GM18519 (cell line): ENCODE results near the gene MAP3K5.
"Not testable (repeated sequence)": the region's sequence is repeated elsewhere in the genome, so short reads cannot be mapped to it uniquely, and the experiment has no call there.

ENCODE experiments used
- ATAC-seq: cut with Tn5 transposase; IDR thresholded peaks from one replicate; pipeline ENCODE4 v1.9.1; 2021; ENCODE audit warnings: mild to moderate bottlenecking, moderate library complexity; ENCODE audit not compliant: unreplicated experiment, low FRiP score

MAP3K5 gene

DNA sequence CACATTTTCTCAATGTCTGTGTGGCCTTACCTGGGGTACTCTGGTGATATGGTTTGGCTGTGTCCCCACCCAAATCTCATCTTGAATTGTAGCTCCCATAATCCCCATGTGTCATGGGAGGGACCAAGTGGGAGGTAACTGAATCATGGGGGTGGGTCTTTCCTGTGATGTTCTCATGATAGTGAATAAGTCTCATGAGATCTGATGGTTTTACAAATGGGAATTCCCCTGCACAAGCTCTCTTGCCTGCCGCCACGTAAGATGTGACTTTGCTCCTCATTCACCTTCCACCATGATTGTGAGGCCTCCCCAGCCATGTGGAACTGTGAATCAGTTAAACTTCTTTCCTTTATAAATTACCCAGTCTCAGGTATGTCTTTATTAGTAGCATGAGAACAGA, 201.4 kb downstream of the MAP3K5 start:
- ATAC-seq: not testable (repeated sequence)

DNA sequence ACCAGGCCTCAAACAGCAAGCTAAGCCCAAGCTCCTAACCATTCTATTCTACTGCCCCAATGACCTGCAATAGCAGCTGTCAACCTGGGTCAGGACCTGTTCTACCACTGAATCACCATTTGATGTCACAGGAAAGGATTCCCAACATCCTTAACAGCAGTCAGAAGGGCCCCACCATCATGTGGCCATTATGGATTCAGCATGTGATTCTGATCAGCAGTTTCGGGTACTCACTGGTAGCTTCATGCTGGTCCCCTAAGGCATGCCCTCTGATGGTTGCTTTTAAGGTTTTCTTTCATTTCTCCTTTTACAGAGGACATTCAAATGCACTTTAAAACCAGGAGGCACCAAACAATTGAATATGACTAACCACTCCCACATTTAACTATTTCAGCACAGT, 204.8 kb downstream of the MAP3K5 start:
- ATAC-seq: no peak

DNA sequence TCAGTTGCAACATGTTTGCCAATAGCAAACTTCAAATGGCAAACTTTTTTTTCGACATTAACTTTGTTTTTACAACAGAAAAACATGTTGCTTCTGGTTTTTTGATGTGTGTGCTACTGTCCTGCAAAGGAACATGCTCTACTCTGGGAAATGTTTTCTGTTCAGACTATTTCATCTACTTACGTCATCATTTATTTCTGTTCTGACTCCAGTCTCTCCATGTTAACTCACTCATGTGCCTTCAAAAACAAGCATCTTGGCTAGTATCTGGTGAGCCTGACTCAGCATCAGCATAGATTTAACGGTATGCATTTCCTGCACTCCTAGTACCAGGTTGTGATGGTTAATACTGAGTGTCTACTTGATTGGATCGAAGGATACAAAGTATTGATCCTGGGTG, 206.0 kb downstream of the MAP3K5 start:
- ATAC-seq: no peak

DNA sequence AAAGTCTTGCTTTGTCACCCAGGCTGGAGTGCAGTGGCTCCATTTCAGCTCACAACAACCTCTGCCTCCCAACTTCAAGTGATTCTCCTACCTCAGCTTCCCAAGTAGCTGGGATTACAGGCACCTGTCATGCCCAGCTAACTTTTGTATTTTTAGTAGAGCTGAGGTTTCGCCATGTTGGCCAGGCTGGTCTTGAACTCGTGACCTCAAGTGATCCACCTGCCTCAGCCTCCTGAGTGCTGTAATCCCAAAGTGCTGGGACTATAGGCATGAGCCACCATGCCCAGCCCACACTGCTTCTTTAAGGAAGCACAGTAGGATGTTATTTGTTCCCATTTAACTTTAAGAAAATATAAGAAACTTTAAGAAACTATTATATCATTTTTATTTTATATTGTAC, 206.8 kb downstream of the MAP3K5 start:
- not testable (repeated sequence) for ATAC-seq

DNA sequence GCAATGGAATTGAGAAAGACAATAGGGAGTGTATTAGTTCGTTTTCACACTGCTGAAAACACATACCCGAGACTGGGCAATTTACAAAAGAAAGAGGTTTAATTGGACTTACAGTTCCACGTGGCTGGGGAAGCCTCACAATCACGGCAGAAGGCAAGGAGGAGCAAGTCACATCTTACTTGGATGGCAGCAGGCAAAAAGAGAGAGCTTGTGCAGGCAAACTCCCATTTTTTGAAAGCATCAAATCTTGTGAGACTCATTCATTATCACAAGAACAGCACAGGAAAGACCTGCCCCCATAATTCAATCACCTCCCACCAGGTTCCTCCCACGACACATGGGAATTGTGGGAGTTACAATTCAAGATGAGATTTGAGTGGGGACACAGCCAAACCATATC, 208.0 kb downstream of the MAP3K5 start:
- not testable (repeated sequence) for ATAC-seq

DNA sequence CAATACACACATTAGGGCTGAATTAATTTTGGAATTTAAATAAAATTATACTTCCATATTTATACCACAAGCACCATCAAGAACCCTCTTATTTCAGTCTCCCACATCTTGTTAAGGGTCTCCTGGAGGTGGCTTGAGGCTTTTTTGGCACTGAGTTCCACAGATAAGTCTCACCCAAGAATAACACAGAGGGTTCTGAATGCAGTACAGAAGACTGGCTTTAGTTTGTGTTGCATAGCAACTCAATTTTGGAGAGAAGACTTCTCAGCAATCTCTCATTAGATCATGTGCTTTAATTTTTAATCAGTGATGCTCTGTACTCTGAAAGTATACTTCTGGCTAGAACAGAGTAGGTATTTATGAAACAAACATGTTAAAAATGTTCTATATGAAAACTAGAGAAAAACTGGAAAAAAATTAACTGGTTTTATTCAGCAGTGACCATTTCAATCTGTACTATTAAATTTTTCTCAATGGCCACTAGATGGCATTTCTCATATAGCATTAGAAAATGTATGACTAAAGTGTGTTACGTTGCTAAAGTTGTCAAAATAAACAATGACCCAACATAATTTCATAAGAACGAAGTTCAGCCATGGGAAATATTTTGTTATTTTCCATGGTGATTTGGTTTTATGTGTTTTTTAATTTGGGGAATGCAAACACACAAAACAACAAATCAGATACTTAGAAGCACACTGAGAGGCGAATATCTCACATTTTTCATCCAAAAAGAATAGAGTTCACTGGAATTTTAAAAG, 209.4 kb downstream of the MAP3K5 start:
- no peak for ATAC-seq

DNA sequence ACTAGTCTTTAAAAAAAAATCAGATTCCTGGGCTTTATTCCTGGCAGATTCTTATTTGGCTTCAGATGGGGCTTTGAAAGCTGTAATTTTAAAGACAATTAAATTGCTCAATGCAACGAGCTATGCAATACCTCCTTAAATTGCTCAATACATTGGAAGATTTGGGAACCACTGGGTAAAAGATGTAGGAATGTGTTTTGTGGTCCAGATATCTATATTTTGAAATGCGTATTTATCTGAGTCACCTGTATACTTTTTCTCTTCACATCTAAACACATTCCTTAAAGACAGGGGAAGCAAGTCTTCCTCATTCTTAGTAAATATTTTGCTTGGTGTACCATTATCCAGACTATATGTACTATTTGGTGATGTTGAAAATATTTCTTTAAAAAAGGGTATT, 212.5 kb downstream of the MAP3K5 start:
- ATAC-seq: no peak

DNA sequence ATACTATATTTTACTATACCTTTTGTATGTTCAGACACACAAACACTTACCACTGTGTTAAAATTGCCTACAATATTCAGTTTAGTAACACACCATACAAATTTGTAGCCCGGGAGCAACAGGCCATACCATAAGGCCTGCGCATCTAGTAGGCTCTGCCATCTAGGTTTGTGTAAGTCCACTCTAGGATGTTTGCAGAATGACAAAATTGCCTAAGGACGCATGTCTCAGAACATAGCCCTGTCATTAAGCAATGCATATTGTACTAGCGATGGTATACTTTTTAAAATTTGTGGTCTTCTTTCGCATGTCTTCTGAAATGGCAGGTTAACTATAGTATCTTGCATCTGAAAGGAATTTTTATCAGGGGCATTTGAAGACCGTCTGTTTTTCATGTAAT, 215.5 kb downstream of the MAP3K5 start:
- ATAC-seq: no peak

DNA sequence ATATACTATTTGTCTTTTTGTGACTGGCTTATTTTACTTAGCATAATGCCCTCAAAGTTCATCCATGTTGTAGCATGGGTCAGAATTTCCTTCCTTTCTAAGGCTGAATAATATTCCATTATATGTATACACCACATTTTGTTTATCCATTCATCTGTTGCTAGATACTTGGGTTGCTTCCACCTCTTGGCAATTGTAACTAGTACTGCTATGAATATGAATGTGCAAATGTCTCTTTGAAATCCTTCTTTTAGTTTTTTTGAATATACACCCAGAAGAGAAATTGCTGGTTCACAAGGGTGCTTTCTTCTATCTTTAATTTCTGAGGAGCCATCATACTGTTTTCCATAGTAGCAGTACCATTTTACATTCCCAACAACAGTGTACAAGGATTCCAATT, 220.8 kb downstream of the MAP3K5 start:
- no peak for ATAC-seq

DNA sequence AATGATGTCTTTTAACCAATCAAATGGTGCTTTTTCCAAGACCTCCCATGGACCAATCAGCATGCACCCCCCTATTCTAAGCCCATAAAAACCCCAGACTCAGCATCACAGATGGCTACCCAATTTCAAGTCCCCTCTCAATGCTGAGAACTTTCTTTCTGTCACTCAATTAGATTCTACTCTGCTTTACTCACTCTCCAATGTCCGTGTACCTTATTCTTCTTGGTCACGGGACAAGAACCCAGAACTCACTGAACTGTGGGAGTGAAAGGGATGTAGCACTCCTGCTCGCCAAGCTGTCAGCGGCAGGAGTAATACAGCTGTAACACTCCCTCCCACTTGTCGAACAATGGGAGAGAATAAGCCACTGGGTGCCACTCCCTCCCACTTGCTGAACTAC, 221.2 kb downstream of the MAP3K5 start:
- ATAC-seq: no peak

DNA sequence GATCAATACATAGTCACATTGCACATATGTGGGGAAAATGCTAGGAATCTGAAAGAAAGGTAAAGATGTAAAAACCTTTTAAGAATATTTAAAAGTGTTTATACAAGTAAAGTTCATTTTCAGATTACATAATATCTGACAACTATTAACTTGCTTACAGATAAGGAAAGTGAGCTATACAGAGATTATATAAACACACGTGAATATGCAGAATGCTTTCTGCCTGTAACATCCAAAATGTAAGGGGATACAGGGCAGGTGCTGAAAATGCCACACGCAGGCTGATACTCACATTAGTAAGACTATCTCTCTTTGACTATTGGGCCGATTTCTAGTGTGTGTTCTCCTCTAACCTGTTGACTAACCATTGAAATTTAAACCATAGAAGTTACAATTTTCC, 224.1 kb downstream of the MAP3K5 start:
- ATAC-seq: no peak

DNA sequence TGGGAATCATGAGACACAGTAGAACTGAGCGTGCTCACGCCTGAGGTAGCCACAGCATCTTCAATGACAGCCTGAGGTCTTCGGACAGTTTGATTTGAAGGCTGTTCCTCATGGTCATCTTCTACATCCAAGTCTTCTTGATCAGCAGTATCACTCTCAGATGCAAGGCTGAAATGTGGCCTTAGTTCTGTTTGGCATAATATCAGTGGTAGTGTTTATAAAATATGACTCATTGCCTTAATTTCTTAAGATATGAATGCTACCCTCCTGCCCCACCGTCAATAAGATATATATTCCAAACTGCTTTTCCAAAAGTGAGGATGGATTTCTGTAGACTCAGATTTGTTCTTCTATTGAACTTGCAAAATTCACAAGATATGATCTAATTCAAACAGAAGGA, 224.6 kb downstream of the MAP3K5 start:
- no peak for ATAC-seq

DNA sequence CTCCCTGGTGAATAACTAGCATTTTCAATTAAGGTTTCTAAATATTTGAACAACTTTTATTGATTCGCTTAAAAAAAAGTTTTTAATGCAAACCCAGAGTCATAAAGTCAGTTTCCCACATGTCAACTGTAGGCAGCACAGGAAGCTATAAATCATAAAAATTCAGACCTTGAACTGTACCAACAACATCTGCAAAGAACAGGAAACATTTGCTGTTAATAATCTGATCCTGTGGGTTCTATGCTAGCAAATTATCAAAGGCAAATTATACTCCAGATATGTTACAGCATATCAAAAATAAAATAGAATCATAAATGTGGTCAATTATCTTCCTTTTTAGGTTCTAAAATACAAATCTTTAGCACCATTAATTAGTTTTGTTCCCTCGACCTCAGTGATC, 225.4 kb downstream of the MAP3K5 start:
- ATAC-seq: no peak

DNA sequence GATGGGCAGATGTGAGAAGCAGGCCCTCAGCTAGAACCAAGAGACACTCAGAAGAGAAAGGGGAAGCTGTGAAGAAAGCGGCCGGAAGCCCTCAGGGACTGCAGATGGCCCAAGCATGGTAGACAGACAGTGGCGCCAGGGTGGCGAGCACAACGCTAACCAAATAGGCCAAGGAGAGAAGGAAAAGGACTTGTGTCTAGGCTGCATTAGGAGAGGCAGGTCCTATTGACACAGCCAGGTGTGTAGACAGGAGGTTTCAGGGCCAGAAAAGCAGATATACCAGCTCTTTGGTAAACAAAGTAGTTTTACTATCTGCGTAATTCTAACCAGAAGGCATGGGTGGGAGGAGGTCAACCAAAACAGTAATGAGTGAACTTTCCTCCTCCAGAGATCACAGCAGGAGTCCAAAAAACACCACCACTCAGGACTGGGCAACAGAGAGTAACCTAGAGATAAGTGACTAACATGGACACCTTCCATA, 226.2 kb downstream of the MAP3K5 start:
- no peak for ATAC-seq

DNA sequence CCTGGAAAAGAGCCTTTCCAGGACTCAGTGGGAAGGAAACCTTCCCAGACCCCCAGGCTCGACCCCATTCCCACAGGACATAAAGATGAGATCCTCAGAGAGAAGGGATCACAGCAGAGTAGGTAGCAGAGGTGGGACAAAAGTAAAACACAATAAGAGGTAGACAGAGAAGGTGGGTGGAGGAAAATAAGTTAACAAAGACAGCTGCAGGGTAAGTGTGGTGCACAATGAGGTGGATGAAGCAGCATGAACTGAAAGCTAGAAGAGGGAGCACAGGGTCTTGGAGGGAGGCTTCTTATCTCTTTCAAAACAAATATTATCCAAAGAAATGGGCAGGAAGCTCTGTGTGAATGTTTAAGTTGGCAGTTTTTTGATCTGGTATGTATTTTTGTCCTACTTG, 228.1 kb downstream of the MAP3K5 start:
- no peak for ATAC-seq

DNA sequence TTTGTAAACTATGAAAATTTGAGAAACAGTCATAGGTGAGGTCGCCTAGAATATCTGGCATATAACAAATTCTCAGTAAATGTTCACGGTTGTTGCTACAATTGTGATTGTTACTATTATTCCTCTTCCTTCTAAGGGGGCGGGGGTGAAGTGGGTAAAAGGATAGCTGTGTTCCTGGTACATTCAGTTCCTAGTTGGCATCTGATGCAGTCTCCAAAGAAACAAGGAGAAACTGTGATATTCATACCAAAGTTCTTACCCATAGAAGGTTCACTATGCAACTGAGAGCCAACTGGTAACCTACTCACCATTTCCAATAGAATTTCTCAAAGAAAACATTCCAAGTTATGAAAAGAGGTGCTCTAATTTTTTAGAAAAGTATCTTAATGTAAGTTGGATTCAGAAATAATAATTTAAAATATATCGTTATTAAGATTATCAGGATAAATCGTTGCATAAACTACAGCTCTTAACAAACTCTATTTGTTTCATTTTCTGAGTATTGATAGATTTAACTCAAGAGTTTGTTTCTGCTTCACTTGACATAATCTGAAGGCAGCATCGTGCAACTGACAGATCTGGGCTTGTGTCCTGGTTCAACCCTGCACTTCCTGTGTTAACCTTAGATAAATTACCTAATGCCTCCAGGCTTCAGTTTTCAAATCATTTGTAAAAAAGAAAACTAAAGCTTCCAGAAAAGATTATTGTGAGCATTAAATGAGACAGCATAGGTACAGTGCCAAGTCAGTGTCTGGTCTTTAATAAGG, 228.7 kb downstream of the MAP3K5 start:
- ATAC-seq: no peak

DNA sequence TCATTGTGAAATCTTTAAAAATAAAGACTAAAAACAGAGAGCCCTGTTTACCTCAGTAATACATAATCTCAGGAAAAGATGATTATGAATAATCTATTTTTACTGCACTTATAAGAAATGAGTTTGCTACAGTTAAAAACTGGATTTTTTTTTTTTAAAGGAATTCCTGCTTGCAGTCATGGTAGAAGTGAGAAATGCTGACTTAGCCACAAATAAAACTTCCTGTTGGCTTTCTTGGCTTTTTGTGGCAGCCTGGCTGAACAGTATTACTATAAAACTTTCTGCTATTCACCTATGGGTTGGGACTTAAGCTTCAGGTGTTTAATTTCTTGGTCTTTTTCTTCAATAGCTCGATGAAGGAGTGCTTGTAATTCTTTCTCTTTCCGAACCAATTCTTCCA, 230.1 kb downstream of the MAP3K5 start:
- ATAC-seq: no peak

DNA sequence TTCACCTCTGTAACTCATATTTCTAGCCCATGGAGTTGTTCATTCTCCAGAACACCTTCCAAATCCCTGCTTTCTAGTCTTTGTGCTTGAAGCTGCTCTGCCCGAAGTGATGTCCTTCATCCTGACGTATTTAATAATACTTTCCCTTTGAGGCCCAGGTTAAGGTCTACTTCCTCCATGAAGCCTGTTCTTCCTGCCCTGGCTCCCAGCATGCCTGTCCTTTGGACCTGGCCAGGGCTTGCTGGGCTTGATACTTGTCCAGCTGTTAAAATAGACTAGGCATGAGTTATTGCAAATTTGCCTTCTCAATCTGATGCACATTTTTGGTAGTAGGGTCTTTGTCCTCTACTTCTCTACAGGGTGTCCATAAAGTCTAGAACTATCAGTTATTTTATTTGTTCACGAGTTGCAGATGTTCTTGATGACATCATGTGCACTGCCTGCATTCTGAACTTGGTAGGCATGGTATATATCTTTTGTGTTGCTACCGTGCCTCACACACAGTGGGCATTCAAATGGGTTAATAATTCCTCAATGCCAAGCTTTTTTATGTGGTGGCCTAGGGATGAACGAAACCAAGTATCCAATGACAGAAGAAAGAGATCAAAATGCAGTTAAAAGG, 239.0 kb downstream of the MAP3K5 start:
- no peak for ATAC-seq

DNA sequence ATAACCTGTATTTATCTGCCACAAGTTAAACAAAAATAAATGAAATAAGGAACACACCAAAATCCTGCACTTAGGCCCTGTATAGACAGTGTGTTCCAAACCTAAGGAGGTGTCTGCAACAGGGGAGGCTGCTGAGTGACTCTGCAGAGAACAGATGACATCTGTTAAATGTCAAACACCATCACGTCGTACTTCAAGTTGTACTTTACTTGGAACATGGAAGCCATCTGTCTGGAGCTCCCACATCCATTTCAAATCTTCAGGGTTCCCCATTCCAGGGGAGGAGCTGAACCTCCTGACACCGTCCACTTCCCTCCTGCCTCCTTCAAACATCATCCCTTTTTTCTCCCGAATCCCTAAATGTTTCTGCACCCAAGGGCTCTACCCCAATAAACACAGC, 240.2 kb downstream of the MAP3K5 start:
- ATAC-seq: no peak

DNA sequence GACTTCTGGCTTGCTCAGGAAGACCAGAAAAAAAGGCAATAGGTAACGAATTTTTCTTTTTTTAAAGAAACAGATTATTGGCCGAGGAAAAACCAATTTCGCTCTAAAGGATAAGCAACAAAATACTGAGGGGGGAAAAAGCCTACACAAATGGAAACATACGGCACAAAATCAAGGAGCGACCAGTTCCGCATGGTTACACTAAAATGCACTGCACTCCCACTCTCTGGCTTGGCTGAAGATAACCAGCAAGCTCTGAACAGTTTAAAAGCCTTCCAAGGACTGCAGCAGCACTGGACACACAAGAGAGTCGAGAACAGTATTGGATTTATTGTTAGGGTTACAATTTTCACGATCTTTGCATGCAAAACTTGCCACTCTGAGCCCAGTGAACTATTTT, 241.2 kb downstream of the MAP3K5 start:
- no peak for ATAC-seq

DNA sequence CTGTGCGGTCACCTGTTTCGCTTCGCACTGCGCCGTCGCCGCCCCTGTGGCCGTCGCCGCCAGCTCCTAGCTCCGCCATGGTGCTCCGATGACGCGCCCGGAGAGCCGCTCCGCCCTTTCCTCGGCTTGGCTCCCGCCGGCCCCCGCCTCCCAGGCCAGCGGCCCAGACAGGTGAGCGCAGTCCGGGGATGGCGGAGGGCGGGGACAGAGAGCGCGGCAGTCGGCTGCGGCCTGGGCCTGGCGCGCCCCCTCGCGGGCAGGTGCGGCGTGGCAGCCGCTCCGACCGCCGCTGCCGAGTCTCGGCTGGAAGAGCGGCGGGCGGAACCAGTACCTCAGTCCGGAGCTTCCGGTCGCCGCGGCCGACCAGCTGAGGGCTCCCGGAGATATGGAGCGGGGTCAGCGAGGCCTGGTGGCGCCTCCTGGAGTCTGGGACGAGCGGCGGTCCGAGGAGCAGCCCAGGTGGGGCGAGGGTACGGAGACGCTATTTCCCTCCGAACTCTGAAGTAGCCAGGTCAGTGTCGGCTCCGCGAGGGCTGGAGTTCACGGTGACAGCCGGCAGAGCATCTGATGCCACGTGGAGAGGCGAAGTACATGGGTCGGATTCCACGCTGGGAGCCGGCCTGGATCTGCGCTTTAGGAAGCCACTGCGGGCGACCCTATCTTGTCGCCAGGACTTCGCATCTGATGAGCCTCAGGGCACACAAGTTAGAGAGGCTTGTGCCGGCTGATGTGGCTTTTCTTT, 241.8 kb downstream of the MAP3K5 start, which contains the start of gene MAP7:
Gene MAP7, minus strand, starts transcription at position 93 of the 742 bp plus-strand sequence. Its CDS starts 14 bp downstream, at position 79.
- peak; percentile 44 for ATAC-seq
